Brain microvascular endothelial cell (primary cell): ENCODE data around the gene DRAP1.

Source experiments
- DNase-seq: peaks from one replicate; pipeline ENCODE4 v3.0.0-alpha.2; 2020
- H3K27ac ChIP-seq: fragments of 250-450 bp; sonication (Bioruptor Pico); 2 replicates; pipeline ENCODE4 v1.5.1; 2020; ENCODE audit warnings: mild to moderate bottlenecking, moderate library complexity
- H3K27me3 ChIP-seq: fragments of 250-450 bp; sonication (Bioruptor Pico); replicated peaks from 2 replicates; pipeline ENCODE4 v1.5.1; 2020; ENCODE audit warnings: mild to moderate bottlenecking
- H3K36me3 ChIP-seq: fragments of 250-450 bp; sonication (Bioruptor Pico); replicated peaks from 2 replicates; pipeline ENCODE4 v1.5.1; 2020; ENCODE audit warnings: mild to moderate bottlenecking
- H3K4me3 ChIP-seq: 2 replicates; pipeline ENCODE4 v1.5.1; 2011; ENCODE audit warnings: low read depth, mild to moderate bottlenecking, control low read depth, low read length, moderate library complexity
- CTCF ChIP-seq: IDR thresholded peaks from 2 replicates; pipeline ENCODE4 v1.5.1; 2011; ENCODE audit warnings: low read depth, mild to moderate bottlenecking, moderate library complexity, low read length, control low read depth, inconsistent platforms; ENCODE audit errors: missing control alignments
- in situ Hi-C: cut with HindIII; loops from 2 replicates; pipeline ENCODE4 v1.10.0; 2017; ENCODE audit warnings: low sequenced_read_pairs, low pct_ligation_motif_present

DRAP1 gene

GRCh38 chr11:65872586-65873317 lies 46.5 kb upstream of the DRAP1 start, which contains the start of gene EFEMP2:
Gene EFEMP2 (minus strand): TSS chr11:65872800. CDS start chr11:65872354, 446 bp downstream.
- in situ Hi-C loops = no loop called here
- no peak for TF ChIP-seq CTCF
- DNase-seq = no peak
- Histone ChIP-seq H3K4me3 (peak within 1 kb of the TSS; percentile 72), H3K27ac (peak within 1 kb of the TSS; percentile 79), H3K36me3 (peaks cover 26% of the 10 kb centered on the region), H3K27me3 (no peaks in the 10 kb centered on the region)

GRCh38 chr11:65873318-65874156 lies 45.7 kb upstream of the DRAP1 start:
- no peak for TF ChIP-seq CTCF
- in situ Hi-C loops = no loop called here
- DNase-seq = peak; percentile 84
- Histone ChIP-seq H3K36me3 (peaks cover 18% of the 10 kb centered on the region), H3K4me3 (peak overlapping the region; percentile 72), H3K27me3 (no peaks in the 10 kb centered on the region), H3K27ac (peak overlapping the region; percentile 79)

GRCh38 chr11:65879617-65880016 lies 39.6 kb upstream of the DRAP1 start, which contains the start of gene CTSW:
Gene CTSW (plus strand): TSS chr11:65879837. CDS start chr11:65879855, 18 bp downstream.
- H3K27ac ChIP-seq = no peak within 1 kb of the TSS

GRCh38 chr11:65880027-65880426 lies 39.2 kb upstream of the DRAP1 start:
- no peak for TF ChIP-seq CTCF
- no peaks in the 10 kb centered on the region for H3K27me3 ChIP-seq
- H3K27ac ChIP-seq = no peak overlapping the region
- in situ Hi-C loops = no loop called here
- H3K36me3 ChIP-seq = peaks cover 33% of the 10 kb centered on the region
- no peak overlapping the region for H3K4me3 ChIP-seq
- DNase-seq = no peak

More at GRCh38 chr11:65879617-65880016, 39.6 kb upstream of the DRAP1 start, which contains the start of gene CTSW:
- no peak for TF ChIP-seq CTCF
- in situ Hi-C loops = no loop called here
- no peak for DNase-seq
- Histone ChIP-seq H3K27me3 (no peaks in the 10 kb centered on the region), H3K36me3 (peaks cover 29% of the 10 kb centered on the region), H3K4me3 (no peak within 1 kb of the TSS)

GRCh38 chr11:65880844-65881421 lies 38.3 kb upstream of the DRAP1 start:
- H3K4me3 ChIP-seq = no peak overlapping the region
- TF ChIP-seq CTCF = no peak
- no peak for DNase-seq
- H3K27ac ChIP-seq = no peak overlapping the region
- in situ Hi-C loops = no loop called here
- peaks cover 42% of the 10 kb centered on the region for H3K36me3 ChIP-seq
- no peaks in the 10 kb centered on the region for H3K27me3 ChIP-seq
